ENCODE data around the gene DLX1. TPM values are rescaled to one million over a fixed set of nuclear protein-coding genes. Genes with fewer than 3 reads are reported as not detected.

Gene DLX1
- total and polyA plus RNA-seq, 4 donors = not detected

DNA sequence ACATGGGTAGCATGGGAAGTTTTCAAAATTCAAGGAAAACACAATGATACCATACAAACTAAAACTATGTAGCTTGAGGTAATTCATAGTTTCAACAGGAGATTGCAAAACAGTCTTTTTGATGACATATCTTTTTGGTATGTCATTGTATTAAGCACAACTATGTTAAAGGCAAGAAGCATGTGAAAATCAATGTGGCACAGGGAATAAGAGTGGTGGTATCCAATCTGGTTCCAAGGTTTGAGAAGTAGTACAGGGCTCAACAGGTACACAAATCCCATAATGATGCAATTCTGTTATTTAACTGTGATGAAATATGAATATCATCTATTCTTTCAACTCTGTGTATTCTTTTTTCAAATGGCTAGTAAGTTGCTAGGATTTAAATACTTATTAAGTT is 33.8 kb downstream of the DLX1 start:
- Histone ChIP-seq H3K36me3 (ENCODE audit: control insufficient read depth in 4 of 4, insufficient read depth in 3 of 4, low read depth in 1 of 4, low read length in 3 of 4) (no peaks in the 10 kb centered on the region), H3K9ac (ENCODE audit: low read depth in 1 of 2, low read length in 2 of 2) (no peak overlapping the region), H3K27ac (ENCODE audit: low read depth in 1 of 2, low read length in 2 of 2) (no peak overlapping the region), H3K9me3 (ENCODE audit: control insufficient read depth in 4 of 4, low read length in 3 of 4) (no peaks in the 10 kb centered on the region), H3K4me1 (ENCODE audit: control insufficient read depth in 4 of 4, insufficient read depth in 4 of 4, low read length in 3 of 4) (no peaks in the 10 kb centered on the region), H3K4me3 (ENCODE audit: low read depth in 1 of 3, low read length in 3 of 3) (no peak overlapping the region), H3K27me3 (ENCODE audit: control insufficient read depth in 4 of 4, insufficient read depth in 4 of 4, low read length in 3 of 4) (peaks cover 0 to 3% (median 0%) of the 10 kb centered on the region in 4 donors)
- no peak for DNase-seq (ENCODE audit: low spot score)
- TF ChIP-seq FOXA1 (IDR thresholded peaks at IDR 0.05) (no peak), FOXA2 (IDR thresholded peaks at IDR 0.05) (no peak), JUND (IDR thresholded peaks at IDR 0.05) (no peak), SP1 (IDR thresholded peaks at IDR 0.05) (no peak), RAD21 (IDR thresholded peaks at IDR 0.05) (no peak), RXRA (IDR thresholded peaks at IDR 0.05) (no peak), YY1 (IDR thresholded peaks at IDR 0.05) (no peak)
- TF ChIP-seq, protein P1, sequence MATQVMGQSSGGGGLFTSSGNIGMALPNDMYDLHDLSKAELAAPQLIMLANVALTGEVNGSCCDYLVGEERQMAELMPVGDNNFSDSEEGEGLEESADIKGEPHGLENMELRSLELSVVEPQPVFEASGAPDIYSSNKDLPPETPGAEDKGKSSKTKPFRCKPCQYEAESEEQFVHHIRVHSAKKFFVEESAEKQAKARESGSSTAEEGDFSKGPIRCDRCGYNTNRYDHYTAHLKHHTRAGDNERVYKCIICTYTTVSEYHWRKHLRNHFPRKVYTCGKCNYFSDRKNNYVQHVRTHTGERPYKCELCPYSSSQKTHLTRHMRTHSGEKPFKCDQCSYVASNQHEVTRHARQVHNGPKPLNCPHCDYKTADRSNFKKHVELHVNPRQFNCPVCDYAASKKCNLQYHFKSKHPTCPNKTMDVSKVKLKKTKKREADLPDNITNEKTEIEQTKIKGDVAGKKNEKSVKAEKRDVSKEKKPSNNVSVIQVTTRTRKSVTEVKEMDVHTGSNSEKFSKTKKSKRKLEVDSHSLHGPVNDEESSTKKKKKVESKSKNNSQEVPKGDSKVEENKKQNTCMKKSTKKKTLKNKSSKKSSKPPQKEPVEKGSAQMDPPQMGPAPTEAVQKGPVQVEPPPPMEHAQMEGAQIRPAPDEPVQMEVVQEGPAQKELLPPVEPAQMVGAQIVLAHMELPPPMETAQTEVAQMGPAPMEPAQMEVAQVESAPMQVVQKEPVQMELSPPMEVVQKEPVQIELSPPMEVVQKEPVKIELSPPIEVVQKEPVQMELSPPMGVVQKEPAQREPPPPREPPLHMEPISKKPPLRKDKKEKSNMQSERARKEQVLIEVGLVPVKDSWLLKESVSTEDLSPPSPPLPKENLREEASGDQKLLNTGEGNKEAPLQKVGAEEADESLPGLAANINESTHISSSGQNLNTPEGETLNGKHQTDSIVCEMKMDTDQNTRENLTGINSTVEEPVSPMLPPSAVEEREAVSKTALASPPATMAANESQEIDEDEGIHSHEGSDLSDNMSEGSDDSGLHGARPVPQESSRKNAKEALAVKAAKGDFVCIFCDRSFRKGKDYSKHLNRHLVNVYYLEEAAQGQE (IDR thresholded peaks at IDR 0.05) = no peak
- TF ChIP-seq, protein P2, sequence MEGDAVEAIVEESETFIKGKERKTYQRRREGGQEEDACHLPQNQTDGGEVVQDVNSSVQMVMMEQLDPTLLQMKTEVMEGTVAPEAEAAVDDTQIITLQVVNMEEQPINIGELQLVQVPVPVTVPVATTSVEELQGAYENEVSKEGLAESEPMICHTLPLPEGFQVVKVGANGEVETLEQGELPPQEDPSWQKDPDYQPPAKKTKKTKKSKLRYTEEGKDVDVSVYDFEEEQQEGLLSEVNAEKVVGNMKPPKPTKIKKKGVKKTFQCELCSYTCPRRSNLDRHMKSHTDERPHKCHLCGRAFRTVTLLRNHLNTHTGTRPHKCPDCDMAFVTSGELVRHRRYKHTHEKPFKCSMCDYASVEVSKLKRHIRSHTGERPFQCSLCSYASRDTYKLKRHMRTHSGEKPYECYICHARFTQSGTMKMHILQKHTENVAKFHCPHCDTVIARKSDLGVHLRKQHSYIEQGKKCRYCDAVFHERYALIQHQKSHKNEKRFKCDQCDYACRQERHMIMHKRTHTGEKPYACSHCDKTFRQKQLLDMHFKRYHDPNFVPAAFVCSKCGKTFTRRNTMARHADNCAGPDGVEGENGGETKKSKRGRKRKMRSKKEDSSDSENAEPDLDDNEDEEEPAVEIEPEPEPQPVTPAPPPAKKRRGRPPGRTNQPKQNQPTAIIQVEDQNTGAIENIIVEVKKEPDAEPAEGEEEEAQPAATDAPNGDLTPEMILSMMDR (IDR thresholded peaks at IDR 0.05; ENCODE audit: low read depth, low read length, missing input control) = no peak

DNA sequence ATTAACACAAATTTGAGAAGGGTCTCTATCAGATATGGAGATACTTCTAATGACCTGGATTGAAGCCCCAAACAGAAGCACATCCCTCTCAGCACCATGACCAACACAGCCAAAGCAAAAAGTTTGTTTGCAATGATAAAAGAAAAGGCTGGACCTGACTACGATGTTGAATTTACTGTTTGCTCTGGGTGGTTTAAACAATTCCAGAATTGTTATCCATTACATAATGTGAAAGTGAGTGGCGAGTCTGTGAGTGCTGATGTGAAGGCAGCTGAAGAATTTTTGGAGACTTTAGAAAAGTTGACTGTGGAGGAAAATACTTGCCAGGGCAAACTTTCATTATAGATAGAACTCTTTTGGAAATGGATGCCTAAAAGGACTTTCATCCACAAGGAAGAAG is 34.8 kb downstream of the DLX1 start:
- H3K4me1 ChIP-seq (ENCODE audit: control insufficient read depth in 4 of 4, insufficient read depth in 4 of 4, low read length in 3 of 4) = no peaks in the 10 kb centered on the region
- DNase-seq (ENCODE audit: low spot score) = no peak
- no peak for TF ChIP-seq HNF4G (IDR thresholded peaks at IDR 0.05)
- no peak for TF ChIP-seq JUND (IDR thresholded peaks at IDR 0.05)
- TF ChIP-seq EGR1 (IDR thresholded peaks at IDR 0.05; ENCODE audit: low read depth in 2 of 2) = no peak
- TF ChIP-seq SP1 (IDR thresholded peaks at IDR 0.05) = no peak
- no peak for TF ChIP-seq YY1 (IDR thresholded peaks at IDR 0.05)
- no peak for TF ChIP-seq RXRA (IDR thresholded peaks at IDR 0.05)
- TF ChIP-seq, protein P1 (IDR thresholded peaks at IDR 0.05) = no peak
- no peak for TF ChIP-seq HNF4A (conservative IDR thresholded peaks at IDR 0.05)
- TF ChIP-seq GABPA (IDR thresholded peaks at IDR 0.05 in 1 of 2, conservative IDR thresholded peaks at IDR 0.05 in 1 of 2) = no peak
- TF ChIP-seq RAD21 (IDR thresholded peaks at IDR 0.05) = no peak
- TF ChIP-seq, protein P3, sequence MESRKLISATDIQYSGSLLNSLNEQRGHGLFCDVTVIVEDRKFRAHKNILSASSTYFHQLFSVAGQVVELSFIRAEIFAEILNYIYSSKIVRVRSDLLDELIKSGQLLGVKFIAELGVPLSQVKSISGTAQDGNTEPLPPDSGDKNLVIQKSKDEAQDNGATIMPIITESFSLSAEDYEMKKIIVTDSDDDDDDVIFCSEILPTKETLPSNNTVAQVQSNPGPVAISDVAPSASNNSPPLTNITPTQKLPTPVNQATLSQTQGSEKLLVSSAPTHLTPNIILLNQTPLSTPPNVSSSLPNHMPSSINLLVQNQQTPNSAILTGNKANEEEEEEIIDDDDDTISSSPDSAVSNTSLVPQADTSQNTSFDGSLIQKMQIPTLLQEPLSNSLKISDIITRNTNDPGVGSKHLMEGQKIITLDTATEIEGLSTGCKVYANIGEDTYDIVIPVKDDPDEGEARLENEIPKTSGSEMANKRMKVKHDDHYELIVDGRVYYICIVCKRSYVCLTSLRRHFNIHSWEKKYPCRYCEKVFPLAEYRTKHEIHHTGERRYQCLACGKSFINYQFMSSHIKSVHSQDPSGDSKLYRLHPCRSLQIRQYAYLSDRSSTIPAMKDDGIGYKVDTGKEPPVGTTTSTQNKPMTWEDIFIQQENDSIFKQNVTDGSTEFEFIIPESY (IDR thresholded peaks at IDR 0.05) = no peak
- H3K9me3 ChIP-seq (ENCODE audit: control insufficient read depth in 4 of 4, low read length in 3 of 4) = no peaks in the 10 kb centered on the region
- no peak overlapping the region for H3K27ac ChIP-seq (ENCODE audit: low read depth in 1 of 2, low read length in 2 of 2)
- H3K27me3 ChIP-seq (ENCODE audit: control insufficient read depth in 4 of 4, insufficient read depth in 4 of 4, low read length in 3 of 4) = peaks cover 0 to 3% (median 0%) of the 10 kb centered on the region in 4 donors
- H3K9ac ChIP-seq (ENCODE audit: low read depth in 1 of 2, low read length in 2 of 2) = no peak overlapping the region
- no peak overlapping the region for H3K4me3 ChIP-seq (ENCODE audit: low read depth in 1 of 3, low read length in 3 of 3)
- WGBS = 45% methylated on average over 2 of the region's 2 CpGs
- no peaks in the 10 kb centered on the region for H3K36me3 ChIP-seq (ENCODE audit: control insufficient read depth in 4 of 4, insufficient read depth in 3 of 4, low read depth in 1 of 4, low read length in 3 of 4)
